GM18867 (cell line): ENCODE data around the gene CTBS.
A peak's percentile ranks its signal among the peaks of the same experiment; 100 is the strongest.
"Not testable (repeated sequence)": the region's sequence is repeated elsewhere in the genome, so short reads cannot be mapped to it uniquely, and the experiment has no call there.

Experiments
- ATAC-seq: cut with Tn5 transposase; IDR thresholded peaks from one replicate; pipeline ENCODE4 v1.9.1; 2021; ENCODE audit warnings: mild to moderate bottlenecking, moderate library complexity; ENCODE audit not compliant: unreplicated experiment

The CTBS gene

DNA sequence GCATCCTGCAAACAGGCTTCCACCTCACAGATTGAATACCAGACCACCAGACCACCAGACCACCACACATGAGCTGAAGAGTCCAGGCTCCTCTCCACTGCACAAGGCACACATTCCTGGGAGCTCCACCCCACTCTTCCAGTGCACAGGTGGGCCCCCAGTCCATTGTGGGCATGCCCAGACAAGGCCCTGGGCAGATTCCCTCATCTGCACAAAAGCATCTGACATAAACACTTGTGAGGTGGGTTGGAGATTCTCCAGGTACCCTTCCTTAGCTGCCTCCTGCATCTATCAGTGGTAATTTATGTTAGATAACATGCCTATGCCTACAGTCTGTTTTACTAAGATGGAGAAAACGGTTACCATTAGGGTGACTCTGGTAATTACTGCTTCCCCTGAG lies 11.6 kb upstream of the CTBS start:
- no peak for ATAC-seq

DNA sequence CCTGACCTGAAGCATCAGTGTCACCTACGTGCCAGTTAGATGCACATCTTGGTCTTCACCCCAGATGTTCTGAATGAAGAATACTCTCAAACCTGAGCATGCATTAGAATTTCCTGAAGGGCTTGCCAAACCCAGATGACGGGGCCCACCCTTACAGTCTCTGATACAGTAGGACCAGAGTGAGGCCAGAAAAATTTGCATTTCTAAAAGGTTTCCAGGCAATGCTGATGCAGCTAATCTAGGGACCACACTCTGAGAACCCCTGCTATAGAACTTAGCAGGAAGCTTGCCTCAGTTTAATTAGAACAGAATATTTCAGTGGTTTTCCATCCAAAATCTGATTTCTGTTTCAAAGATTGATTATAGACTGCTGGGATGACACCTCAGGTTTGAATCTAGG lies 9.9 kb upstream of the CTBS start:
- ATAC-seq: peak; percentile 53

DNA sequence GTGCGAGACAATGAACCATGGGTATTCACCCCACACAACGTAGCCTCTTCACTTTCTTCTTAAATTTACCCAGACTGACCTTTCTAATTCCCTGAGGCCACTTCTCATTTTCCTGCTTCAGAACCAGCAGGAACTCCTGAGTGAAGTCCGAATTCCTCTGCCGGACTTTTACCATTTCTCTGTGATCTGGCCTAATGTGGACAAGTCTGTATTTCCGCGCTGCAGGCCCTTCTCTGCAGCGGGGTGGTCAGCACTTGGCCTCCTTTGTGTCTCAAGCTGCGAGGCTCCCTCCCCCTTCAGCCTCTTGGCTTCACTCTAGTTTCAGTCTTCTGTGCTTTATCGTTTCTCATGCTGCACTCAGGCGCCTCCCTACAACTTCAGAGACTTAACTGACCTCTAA lies 9.4 kb upstream of the CTBS start:
- ATAC-seq: peak; percentile 19

GRCh38 chr1:84582802-84583587 lies 8.8 kb upstream of the CTBS start:
- no peak for ATAC-seq

GRCh38 chr1:84581648-84582047 lies 7.4 kb upstream of the CTBS start:
- no peak for ATAC-seq

- no peak for ATAC-seq
Observed at GRCh38 chr1:84574936-84575335, 696 bp upstream of the CTBS start.

GRCh38 chr1:84573481-84573966 lies 716 bp downstream of the CTBS start:
- no peak for ATAC-seq

DNA sequence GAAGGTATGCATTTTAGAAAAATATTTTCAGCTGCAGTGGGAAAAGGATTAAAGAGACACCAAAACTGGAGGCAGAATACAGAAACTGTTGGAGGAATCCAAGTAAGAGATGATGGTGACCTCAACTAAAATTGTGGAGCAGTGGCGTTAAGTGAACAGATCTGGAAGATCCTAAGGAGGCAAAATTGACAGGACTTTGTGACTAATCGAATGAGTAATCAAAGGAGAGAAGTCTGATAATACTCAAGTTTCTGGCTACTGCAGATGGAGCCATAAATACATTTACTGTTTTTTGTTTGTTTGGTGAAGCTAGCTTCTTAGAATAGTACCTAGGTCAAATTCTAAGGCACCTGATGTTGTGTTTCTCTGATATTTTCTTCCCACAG lies 3.1 kb downstream of the CTBS start:
- no peak for ATAC-seq

GRCh38 chr1:84570436-84571149 lies 3.6 kb downstream of the CTBS start:
- ATAC-seq: no peak

- ATAC-seq: no peak
Observed at GRCh38 chr1:84569216-84569615, 5.0 kb downstream of the CTBS start.

DNA sequence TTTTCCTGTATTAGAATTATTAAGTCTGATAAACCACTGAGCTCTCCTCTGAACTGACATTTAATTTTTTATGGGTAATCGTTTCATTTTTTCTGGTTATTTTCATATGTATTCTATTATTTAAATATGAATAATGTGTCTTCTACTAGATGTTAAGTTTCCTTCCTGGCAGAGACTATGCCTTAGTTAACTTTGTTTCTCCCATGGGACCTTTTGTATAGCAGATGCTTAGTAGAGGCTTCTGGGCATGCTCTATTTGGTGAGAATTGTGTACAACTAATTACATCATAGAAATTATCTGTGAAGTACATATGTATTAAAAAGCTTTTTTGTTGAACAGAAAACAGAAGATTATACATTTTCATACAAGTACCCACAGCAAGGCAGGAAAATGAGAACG lies 23.4 kb downstream of the CTBS start:
- ATAC-seq: no peak

GRCh38 chr1:84541679-84542078 lies 32.6 kb downstream of the CTBS start:
- ATAC-seq: no peak

- ATAC-seq: no peak
Observed at GRCh38 chr1:84540759-84541158, 33.5 kb downstream of the CTBS start.

DNA sequence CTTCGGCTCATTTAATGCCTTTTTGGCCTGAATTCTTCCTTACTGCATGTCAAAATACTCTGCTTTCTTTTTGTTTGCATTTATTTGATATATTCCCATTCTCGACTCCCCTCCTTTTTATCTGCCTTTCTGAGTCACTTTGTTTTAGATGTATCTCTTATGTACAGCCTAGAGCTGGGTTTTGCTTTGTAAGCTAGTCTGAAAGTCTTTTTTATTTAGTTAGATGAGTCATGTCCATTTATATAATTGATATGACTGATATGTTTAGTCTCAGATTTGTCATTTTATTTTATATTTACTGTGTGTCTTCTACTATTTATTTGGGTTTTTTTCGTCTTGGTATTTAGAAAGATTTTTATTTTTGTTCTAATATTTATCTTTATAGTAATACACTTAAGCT lies 34.3 kb downstream of the CTBS start:
- no peak for ATAC-seq

DNA sequence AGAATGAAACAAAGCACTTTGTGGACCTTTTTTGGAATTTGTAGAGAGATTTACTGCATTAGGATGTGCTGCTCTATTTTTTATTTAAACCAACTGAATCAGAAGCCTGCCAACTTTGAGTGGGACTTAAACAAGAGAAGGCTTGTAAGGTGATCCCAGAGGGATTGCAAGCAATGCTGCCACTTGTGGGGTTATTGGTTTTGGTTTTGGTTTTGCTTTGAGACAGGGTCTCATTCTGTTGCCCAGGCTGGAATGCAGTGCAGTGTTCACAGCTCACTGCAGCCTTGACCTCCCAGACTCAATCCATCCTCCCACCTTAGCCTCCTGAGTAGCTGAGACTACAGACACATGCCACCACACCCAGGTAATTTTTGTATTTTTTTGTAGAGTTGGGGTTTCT lies 35.6 kb downstream of the CTBS start:
- no peak for ATAC-seq

DNA sequence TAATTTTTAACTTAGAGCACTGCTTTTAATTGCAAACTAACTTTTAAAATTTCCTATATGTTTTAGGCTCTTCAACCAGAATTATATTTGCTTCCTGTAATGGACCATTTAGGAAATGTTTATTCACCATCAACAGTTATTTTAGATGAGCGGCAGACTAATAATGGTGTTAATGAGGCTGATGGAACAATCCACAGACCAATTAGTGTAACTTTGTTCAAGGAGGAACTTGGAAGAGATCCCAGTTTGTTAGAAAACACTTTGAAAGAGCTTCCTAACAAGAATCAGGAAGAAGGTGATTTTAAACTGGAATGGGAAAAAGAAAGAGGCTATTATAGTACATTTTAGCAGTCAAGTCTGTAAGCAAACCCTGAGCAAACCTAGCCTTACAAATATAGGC lies 48.5 kb downstream of the CTBS start:
- no peak for ATAC-seq

- no peak for ATAC-seq
Observed at GRCh38 chr1:84524590-84524989, 49.6 kb downstream of the CTBS start.

- ATAC-seq: no peak
Observed at GRCh38 chr1:84510668-84511067, 63.6 kb downstream of the CTBS start.

DNA sequence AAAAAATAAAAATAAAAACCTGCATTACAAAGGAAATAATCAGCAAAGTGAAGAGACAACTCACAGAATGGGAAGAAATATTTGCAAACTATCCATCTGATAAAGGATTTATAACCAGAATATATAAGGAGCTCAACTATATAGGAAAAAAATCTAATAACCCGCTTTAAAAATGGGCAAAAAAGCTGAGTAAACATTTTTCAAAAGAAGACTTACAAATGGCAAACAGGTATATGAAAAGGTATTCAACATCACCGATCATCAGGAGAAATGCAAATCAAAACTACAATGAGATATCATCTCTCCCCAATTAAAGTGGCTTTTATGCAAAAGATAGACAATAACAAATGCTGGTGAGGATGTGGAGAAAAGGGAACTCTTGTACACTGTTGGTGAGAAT lies 64.1 kb downstream of the CTBS start:
- ATAC-seq: no peak

DNA sequence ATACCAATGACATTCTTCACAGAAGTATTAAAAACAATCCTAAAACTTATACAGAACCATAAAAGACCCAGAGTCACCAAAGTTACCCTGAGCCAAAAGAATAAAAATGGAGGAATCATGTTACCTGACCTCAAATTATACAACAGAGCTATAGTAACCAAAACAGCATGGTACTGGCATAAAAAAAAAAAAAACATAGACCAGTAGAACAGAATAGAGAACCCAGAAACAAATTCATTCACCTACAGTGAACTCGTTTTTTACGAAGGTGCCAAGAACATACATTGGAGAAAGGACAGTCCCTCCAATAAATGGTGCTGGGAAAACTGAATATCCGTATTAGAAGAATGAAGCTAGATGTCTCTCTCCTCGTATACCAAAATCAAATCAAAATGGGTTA lies 65.2 kb downstream of the CTBS start:
- ATAC-seq: no peak

DNA sequence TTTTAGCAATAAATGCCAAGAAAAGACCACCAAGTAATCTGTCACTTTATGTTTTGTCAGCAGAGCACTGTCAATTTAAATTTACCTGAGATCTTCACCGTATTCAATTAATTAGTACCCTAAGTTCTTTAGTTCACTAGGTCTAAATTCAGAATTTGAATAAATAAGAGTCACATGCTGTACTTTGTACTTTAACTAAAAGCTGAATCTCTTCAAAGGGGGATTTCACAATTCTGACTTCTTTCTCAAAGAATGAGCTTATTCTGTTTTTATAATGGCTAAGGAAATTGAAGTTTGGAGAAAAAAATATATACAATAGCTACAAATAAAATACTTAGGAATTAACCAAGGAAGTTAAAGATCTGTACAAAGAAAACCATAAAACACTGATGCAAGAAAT lies 65.7 kb downstream of the CTBS start:
- no peak for ATAC-seq

DNA sequence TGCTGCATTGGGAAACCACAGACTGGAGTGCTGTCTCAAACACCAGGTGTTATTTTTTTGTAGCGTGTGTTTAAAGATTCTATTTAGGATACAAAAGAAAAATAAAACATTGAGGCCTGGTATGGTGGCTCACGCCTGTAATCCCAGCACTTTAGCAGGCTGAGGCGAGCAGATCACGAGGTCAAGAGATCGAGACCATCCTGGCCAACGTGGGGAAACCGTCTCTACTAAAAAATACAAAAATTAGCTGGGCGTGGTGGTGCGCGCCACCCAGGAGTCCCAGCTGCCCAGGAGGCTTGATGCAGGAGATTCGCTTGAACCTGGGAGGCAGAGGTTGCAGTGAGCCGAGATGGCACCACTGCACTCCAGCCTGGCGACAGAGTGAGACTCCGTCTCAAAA lies 66.4 kb downstream of the CTBS start:
- ATAC-seq: not testable (repeated sequence)
